Smooth muscle cell (in vitro differentiated cells): ENCODE measurements around the gene STARD13. TPM values are rescaled to one million over a fixed set of nuclear protein-coding genes. Genes with fewer than 3 reads are reported as not detected.
A peak's percentile ranks its signal among the peaks of the same experiment; 100 is the strongest.

Source experiments
- DNase-seq: peaks from one replicate; lab custom pipeline; 2025; ENCODE audit not compliant: unreplicated experiment; lab: John Stamatoyannopoulos, UW
- H2AFZ ChIP-seq: fragments of 200-600 bp; sonication (generic); 2 replicates; pipeline ENCODE4 v1.6.0; 2016; ENCODE audit warnings: antibody characterized with exemption, low read depth, mild to moderate bottlenecking
- H3F3A ChIP-seq: fragments of 200-600 bp; sonication (generic); 2 replicates; pipeline ENCODE4 v1.6.0; 2017; ENCODE audit warnings: antibody characterized with exemption, low read depth
- H3K27ac ChIP-seq: fragments of 200-600 bp; sonication (generic); 2 replicates; pipeline ENCODE4 v1.5.1; 2016; ENCODE audit warnings: low read depth, mild to moderate bottlenecking
- H3K27me3 ChIP-seq: fragments of 200-600 bp; sonication (generic); 2 replicates; pipeline ENCODE4 v1.6.1; 2016; ENCODE audit warnings: low read depth, mild to moderate bottlenecking
- H3K36me3 ChIP-seq: fragments of 200-600 bp; sonication (generic); 2 replicates; pipeline ENCODE4 v1.5.1; 2016; ENCODE audit warnings: low read depth
- H3K4me1 ChIP-seq: fragments of 200-600 bp; sonication (generic); 2 replicates; pipeline ENCODE4 v1.5.1; 2016; ENCODE audit warnings: low read depth
- H3K4me2 ChIP-seq: fragments of 200-600 bp; sonication (generic); 2 replicates; pipeline ENCODE4 v1.6.0; 2016; ENCODE audit warnings: mild to moderate bottlenecking
- H3K4me3 ChIP-seq: fragments of 200-600 bp; sonication (generic); 2 replicates; pipeline ENCODE4 v1.5.1; 2016; ENCODE audit warnings: mild to moderate bottlenecking
- H3K79me2 ChIP-seq: fragments of 200-600 bp; sonication (generic); 2 replicates; pipeline ENCODE4 v1.6.0; 2016; ENCODE audit warnings: low read depth, mild to moderate bottlenecking
- H3K9ac ChIP-seq: fragments of 200-600 bp; sonication (generic); 2 replicates; pipeline ENCODE4 v1.6.0; 2016; ENCODE audit warnings: low read depth
- H3K9me3 ChIP-seq: fragments of 200-600 bp; sonication (generic); replicated peaks from 2 replicates; pipeline ENCODE4 v1.5.1; 2016; ENCODE audit warnings: low read depth
- H4K20me1 ChIP-seq: fragments of 200-600 bp; sonication (generic); 2 replicates; pipeline ENCODE4 v1.6.0; 2016; ENCODE audit warnings: low read depth
- CTCF ChIP-seq: fragments of 200-600 bp; sonication (generic); IDR thresholded peaks from 2 replicates; pipeline ENCODE4 v1.5.1; 2017; ENCODE audit warnings: borderline replicate concordance, mild to moderate bottlenecking, antibody characterized with exemption; ENCODE audit not compliant: insufficient read depth, poor library complexity, severe bottlenecking
- WGBS: methylation state at CpG from one replicate; pipeline ENCODE4 v1.1.7; 2016; ENCODE audit warnings: low lambda C conversion rate; 5-methylcytosine and 5-hydroxymethylcytosine counted together
- polyA plus RNA-seq: library from polyadenylated mRNA; unstranded; fragments of >200 nt; fragmentation: Nextera tagmentation; extraction: Ambion mirVana; gene quantifications from 2 replicates; pipeline ENCODE4 v1.2.1, GENCODE V29; 2016
- total RNA-seq: library from RNA; depleted of rRNA; stranded (reverse); fragments of >200 nt; gene quantifications from 2 replicates; pipeline ENCODE4 v1.2.3, GENCODE V29; 2014

The STARD13 gene
- total and polyA plus RNA-seq, 2 experiments from 2014 or later = 12.4 to 18.8 TPM

- Histone ChIP-seq H3K9me3 (no peaks in the 10 kb centered on the region), H2AFZ (no peak overlapping the region), H3K27me3 (no peaks in the 10 kb centered on the region), H3F3A (no peaks in the 10 kb centered on the region), H3K4me1 (no peaks in the 10 kb centered on the region), H3K9ac (no peak overlapping the region), H3K4me3 (no peak overlapping the region), H3K36me3 (no peaks in the 10 kb centered on the region), H3K4me2 (no peak overlapping the region), H3K79me2 (peaks cover 33% of the 10 kb centered on the region), H3K27ac (no peak overlapping the region), H4K20me1 (peaks cover 20% of the 10 kb centered on the region)
- no peak for TF ChIP-seq CTCF
- DNase-seq = no peak
- 81% methylated on average over 3 of the region's 3 CpGs for WGBS
Measured at GRCh38 chr13:33206425-33206824, 79.1 kb downstream of the STARD13 start.

DNA sequence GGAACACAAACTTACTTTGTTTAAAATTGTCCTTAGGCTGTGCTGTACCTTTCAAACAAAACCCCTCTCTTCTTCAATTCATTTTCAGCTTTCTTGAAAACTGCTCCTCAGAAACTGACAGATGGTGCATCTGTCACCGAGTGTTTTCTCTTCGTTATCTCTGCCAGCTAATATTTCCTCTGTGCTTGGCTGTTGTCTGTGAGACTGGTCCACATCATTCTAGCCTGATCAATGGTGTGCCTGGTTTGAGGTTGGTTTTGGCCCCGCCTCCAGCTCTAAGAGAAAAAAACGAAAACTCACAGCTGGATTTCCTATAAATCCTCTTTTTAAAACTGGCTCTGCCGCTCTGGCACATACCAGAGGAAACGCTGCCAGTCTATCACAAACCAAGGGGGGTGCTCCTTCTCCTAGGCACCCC is 79.7 kb downstream of the STARD13 start:
- Histone ChIP-seq H3K4me3 (peak overlapping the region; percentile 30), H3K27me3 (no peaks in the 10 kb centered on the region), H3K9me3 (no peaks in the 10 kb centered on the region), H2AFZ (no peak overlapping the region), H3K4me1 (no peaks in the 10 kb centered on the region), H4K20me1 (peaks cover 17% of the 10 kb centered on the region), H3K4me2 (peak overlapping the region; percentile 74), H3F3A (no peaks in the 10 kb centered on the region), H3K9ac (peak overlapping the region; percentile 36), H3K27ac (peak overlapping the region; percentile 49), H3K79me2 (peaks cover 35% of the 10 kb centered on the region), H3K36me3 (no peaks in the 10 kb centered on the region)
- WGBS = 13% methylated on average over 6 of the region's 6 CpGs
- no peak for TF ChIP-seq CTCF
- DNase-seq = no peak

GRCh38 chr13:33205224-33205623 is 80.3 kb downstream of the STARD13 start:
- peak overlapping the region; percentile 36 for H3K9ac ChIP-seq
- H2AFZ ChIP-seq = no peak overlapping the region
- H3K27ac ChIP-seq = peak overlapping the region; percentile 49
- 55% methylated on average over 4 of the region's 4 CpGs for WGBS
- TF ChIP-seq CTCF = no peak
- no peaks in the 10 kb centered on the region for H3K4me1 ChIP-seq
- H3K9me3 ChIP-seq = no peaks in the 10 kb centered on the region
- peaks cover 35% of the 10 kb centered on the region for H3K79me2 ChIP-seq
- peaks cover 12% of the 10 kb centered on the region for H4K20me1 ChIP-seq
- DNase-seq = no peak
- H3F3A ChIP-seq = no peaks in the 10 kb centered on the region
- no peaks in the 10 kb centered on the region for H3K27me3 ChIP-seq
- peak overlapping the region; percentile 30 for H3K4me3 ChIP-seq
- H3K4me2 ChIP-seq = peak overlapping the region; percentile 74
- H3K36me3 ChIP-seq = no peaks in the 10 kb centered on the region

- Histone ChIP-seq H3K27me3 (no peaks in the 10 kb centered on the region), H4K20me1 (peaks cover 9% of the 10 kb centered on the region), H3F3A (no peaks in the 10 kb centered on the region), H3K4me1 (no peaks in the 10 kb centered on the region), H3K27ac (peak overlapping the region; percentile 49), H3K9me3 (no peaks in the 10 kb centered on the region), H2AFZ (no peak overlapping the region), H3K79me2 (peaks cover 35% of the 10 kb centered on the region), H3K4me2 (peak overlapping the region; percentile 74), H3K9ac (no peak overlapping the region), H3K4me3 (peak overlapping the region; percentile 30), H3K36me3 (no peaks in the 10 kb centered on the region)
- WGBS = 53% methylated on average over 12 of the region's 12 CpGs
- DNase-seq = no peak
- TF ChIP-seq CTCF = no peak
Measured at GRCh38 chr13:33204130-33204927, 81.2 kb downstream of the STARD13 start.
